ENCODE results near the gene CNPY4. TPM values are rescaled to one million over a fixed set of nuclear protein-coding genes. Genes with fewer than 3 reads are reported as not detected.
A peak's percentile ranks its signal among the peaks of the same experiment; 100 is the strongest.
"Not testable (repeated sequence)": the region's sequence is repeated elsewhere in the genome, so short reads cannot be mapped to it uniquely, and the experiment has no call there.

Gene CNPY4
- total RNA-seq, 1 donor: 40.2 TPM

DNA sequence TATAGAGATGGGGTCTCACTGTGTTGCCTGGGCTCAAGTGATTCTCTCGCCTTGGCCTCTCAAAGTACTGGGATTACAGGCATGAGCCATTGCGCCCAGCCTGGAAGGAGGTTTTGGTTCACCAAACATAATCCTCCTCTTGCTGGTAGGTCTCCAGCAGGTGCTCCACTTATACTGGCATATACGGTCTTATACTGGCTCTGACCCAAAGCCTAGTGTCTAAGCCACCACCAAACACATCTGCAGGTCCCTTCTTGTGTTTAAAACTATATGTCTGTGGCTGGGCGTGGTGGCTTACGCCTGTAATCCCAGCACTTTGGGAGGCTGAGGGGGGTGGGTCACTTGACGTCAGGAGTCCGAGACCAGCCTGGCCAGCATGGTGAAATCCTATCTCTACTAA is 12.7 kb downstream of the CNPY4 start:
- TF ChIP-seq, protein P1, sequence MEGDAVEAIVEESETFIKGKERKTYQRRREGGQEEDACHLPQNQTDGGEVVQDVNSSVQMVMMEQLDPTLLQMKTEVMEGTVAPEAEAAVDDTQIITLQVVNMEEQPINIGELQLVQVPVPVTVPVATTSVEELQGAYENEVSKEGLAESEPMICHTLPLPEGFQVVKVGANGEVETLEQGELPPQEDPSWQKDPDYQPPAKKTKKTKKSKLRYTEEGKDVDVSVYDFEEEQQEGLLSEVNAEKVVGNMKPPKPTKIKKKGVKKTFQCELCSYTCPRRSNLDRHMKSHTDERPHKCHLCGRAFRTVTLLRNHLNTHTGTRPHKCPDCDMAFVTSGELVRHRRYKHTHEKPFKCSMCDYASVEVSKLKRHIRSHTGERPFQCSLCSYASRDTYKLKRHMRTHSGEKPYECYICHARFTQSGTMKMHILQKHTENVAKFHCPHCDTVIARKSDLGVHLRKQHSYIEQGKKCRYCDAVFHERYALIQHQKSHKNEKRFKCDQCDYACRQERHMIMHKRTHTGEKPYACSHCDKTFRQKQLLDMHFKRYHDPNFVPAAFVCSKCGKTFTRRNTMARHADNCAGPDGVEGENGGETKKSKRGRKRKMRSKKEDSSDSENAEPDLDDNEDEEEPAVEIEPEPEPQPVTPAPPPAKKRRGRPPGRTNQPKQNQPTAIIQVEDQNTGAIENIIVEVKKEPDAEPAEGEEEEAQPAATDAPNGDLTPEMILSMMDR (IDR thresholded peaks at IDR 0.05; ENCODE audit: insufficient read depth, low read depth, low read length): no peak
- no peak for DNase-seq (ENCODE audit: low read depth)
- H3K4me3 ChIP-seq (ENCODE audit: low read depth, low read length): no peak overlapping the region

DNA sequence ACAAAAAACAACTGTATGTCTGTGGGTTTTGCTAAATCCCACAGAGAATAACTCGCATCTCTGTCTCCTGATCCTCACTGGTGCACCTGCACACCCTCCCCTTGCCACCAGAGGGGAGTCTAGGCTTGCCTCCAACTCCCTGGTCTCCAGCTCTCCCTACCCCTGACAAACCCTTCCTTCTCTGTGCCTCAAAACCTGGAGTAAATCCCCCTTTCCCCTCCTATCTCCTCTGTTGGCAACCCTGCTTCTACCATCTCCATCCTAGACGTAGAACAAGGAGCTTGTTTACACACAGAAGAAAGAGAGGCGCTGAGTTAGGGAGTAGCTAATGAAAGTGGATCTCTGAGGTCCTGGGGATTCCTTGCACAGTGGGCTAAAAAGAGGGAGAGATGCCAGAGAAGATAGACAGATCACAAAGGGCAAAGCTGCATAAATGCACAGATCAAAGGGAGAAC is 13.3 kb downstream of the CNPY4 start:
- H3K4me3 ChIP-seq (ENCODE audit: low read depth, low read length): no peak overlapping the region
- TF ChIP-seq, protein P1 (IDR thresholded peaks at IDR 0.05; ENCODE audit: insufficient read depth, low read depth, low read length): peak; percentile 98
- DNase-seq (ENCODE audit: low read depth): peak; percentile 69

DNA sequence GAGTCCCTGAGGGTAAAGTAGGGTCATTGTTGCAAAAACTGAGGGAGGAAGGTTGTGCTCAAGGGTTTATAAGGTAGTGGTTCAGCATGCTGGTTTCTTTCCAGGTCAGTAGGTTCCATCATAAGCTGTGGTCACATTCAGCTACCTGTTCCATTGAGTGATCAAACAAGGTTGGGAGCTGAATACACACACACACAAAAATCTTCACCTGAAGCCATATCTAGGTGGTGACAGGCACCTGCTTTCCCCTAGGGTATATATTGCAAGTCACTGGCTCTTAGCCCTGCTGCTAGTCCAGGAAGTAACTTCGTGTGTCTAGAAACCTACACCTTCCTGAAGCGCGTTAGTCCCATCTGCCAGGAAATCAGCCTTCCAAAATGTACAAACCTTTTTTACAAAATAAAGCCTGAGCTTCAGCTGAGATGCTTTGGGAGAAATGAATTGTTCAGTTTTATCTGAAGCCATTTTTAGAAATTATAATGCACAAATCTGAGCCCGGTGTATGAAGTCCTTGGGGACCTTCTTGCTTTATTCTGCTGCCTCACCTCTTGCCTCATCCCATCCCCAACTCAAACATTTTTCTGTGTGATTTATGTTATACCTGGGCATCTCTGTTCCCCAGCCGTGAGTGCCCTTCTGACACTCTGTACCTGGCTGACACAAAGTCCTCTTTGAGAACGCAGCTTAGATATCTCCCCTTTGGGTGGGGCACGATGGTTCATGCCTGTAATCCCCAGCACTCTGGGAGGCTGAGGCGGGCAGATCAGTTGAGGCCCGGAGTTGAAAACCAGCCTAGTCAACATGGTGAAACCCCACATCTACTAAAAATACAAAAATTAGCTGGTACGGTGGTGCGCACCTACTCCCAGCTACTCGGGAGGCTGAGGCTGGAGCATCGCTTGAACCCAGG is 18.7 kb downstream of the CNPY4 start:
- DNase-seq (ENCODE audit: low read depth): no peak
- H3K4me3 ChIP-seq (ENCODE audit: low read depth, low read length): no peak overlapping the region
- TF ChIP-seq, protein P1 (IDR thresholded peaks at IDR 0.05; ENCODE audit: insufficient read depth, low read depth, low read length): no peak

DNA sequence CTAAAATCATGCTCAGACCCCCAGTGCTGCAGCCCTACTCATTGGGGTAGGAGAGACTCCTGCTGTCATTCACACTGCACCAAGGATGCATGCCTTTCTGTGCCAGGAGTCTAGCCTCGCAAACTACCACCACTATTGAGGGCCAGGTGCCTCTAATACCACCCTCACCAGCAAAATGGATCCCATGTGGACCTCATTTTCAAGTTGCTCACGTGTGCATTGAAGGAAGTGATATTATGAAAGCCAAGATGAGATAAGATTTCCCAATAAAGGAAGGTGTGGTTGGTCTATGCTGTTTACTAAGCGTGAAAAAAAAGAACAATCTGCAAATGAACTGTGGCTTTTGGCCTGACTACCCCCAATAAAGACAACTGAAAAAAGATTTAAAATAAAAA is 22.1 kb downstream of the CNPY4 start:
- TF ChIP-seq, protein P1 (IDR thresholded peaks at IDR 0.05; ENCODE audit: insufficient read depth, low read depth, low read length): no peak
- no peak for DNase-seq (ENCODE audit: low read depth)
- no peak overlapping the region for H3K4me3 ChIP-seq (ENCODE audit: low read depth, low read length)

DNA sequence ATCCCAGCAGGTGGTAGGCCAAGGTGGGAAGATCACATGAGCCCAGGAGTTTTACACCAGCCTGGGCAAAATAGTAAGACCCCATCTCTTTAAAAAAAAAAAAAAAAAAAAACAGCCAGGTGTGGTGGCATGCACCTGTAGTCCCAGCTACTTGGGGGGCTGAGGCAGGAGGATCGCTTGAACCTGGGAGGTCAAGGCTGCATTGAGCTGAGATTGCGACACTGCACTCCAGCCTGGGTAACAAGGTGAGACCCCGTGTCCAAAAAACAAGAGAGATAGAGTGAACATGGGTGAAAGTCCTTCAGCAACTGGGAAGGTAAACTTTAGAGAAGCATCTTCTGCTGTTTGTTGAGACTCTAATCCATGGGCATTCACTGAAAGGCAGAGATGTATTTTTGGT is 23.0 kb downstream of the CNPY4 start:
- TF ChIP-seq, protein P1 (IDR thresholded peaks at IDR 0.05; ENCODE audit: insufficient read depth, low read depth, low read length): no peak

DNA sequence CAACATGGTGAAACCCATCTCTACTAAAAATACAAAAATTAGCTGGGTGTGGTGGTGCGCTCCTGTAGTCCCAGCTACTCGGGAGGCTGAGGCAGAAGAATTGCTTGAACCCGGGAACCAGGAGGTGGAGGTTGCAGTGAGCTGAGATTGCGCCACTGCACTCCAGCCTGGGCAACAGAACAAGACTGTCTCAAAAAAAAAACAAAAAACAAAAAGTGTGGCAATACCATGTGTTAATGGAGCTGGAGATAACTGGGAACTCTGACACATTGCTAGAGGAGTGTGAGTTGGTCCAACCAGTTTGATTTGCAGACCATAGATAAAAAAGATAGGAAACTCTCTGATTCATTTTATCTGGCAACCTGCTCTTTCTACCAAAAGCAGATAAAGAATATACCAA is 26.9 kb downstream of the CNPY4 start:
- peak; percentile 75 for DNase-seq (ENCODE audit: low read depth)
- not testable (repeated sequence) for H3K4me3 ChIP-seq (ENCODE audit: low read depth, low read length)

More for the DNA sequence above, 23.0 kb downstream of the CNPY4 start:
- no peak overlapping the region for H3K4me3 ChIP-seq (ENCODE audit: low read depth, low read length)
- no peak for DNase-seq (ENCODE audit: low read depth)

DNA sequence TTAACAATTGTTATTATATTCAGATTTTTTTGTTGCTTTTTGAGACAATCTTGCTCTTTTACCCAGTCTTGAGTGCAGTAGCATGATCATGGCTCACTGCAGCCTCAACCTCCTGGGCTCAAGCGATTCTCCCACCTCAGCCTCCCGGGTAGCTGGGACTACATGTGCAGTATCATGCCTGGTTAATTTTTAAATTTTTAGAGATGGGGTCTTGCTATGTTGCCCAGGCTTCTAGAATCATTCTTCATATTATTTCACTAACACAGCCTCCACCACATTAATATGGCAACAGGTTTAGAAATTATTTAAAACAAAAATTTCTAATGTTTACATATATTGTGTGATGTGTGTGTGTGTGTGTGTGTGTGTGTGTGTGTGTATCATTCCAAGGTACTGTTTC is 27.8 kb downstream of the CNPY4 start:
- no peak for DNase-seq (ENCODE audit: low read depth)
- H3K4me3 ChIP-seq (ENCODE audit: low read depth, low read length): no peak overlapping the region
- TF ChIP-seq, protein P1 (IDR thresholded peaks at IDR 0.05; ENCODE audit: insufficient read depth, low read depth, low read length): no peak
